Sigmoid colon (tissue), 4 donors: ENCODE measurements around the gene NEK9.

Experiments
- EP300 ChIP-seq, 4 donors: sonication (generic); formaldehyde crosslinking; IDR thresholded peaks; one replicate each; pipeline ENCODE4 v1.6.1; 2017; ENCODE audit warnings: antibody characterized with exemption in 4 of 4
- POLR2AphosphoS5 ChIP-seq, 4 donors: sonication (generic); formaldehyde crosslinking; IDR thresholded peaks; one replicate each; pipeline ENCODE4 v1.6.1; 2017; ENCODE audit warnings: antibody characterized with exemption in 4 of 4
- TF ChIP-seq, protein P1 (sequence below), 4 experiments: fragments of 450-650 bp in 3 of 4; fragments of 200-600 bp in 1 of 4; IDR thresholded peaks; one replicate each; pipeline ENCODE4 v1.5.1; 2016 to 2019; ENCODE audit warnings: antibody characterized with exemption in 4 of 4, mild to moderate bottlenecking in 3 of 4, moderate library complexity in 2 of 4

DNA sequence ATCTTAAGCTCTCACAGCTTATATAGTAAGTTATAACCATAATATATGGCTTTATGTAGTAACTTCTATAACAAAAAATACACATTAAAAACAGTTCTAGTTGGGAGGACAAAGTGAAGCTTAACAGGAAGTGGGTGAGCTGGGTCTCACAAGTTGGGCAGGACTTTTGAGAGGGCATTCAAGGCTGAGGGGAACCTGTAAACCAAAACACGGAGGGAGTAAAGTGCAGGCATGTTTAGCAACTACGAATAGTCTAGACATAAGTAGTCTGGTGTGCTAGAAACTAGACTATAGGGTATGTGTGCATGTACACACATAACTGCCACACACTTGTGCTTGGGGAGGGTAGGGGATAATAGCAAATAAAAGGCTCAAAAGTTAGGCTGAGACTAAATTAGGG lies 14.2 kb upstream of the NEK9 start:
- TF ChIP-seq, protein P1, sequence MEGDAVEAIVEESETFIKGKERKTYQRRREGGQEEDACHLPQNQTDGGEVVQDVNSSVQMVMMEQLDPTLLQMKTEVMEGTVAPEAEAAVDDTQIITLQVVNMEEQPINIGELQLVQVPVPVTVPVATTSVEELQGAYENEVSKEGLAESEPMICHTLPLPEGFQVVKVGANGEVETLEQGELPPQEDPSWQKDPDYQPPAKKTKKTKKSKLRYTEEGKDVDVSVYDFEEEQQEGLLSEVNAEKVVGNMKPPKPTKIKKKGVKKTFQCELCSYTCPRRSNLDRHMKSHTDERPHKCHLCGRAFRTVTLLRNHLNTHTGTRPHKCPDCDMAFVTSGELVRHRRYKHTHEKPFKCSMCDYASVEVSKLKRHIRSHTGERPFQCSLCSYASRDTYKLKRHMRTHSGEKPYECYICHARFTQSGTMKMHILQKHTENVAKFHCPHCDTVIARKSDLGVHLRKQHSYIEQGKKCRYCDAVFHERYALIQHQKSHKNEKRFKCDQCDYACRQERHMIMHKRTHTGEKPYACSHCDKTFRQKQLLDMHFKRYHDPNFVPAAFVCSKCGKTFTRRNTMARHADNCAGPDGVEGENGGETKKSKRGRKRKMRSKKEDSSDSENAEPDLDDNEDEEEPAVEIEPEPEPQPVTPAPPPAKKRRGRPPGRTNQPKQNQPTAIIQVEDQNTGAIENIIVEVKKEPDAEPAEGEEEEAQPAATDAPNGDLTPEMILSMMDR (IDR thresholded peaks at IDR 0.05): no peak
- no peak for TF ChIP-seq POLR2AphosphoS5 (IDR thresholded peaks at IDR 0.05)
- no peak for TF ChIP-seq EP300 (IDR thresholded peaks at IDR 0.05)
